Osteocyte (in vitro differentiated cells): ENCODE data around the gene REEP3. TPM values are rescaled to one million over a fixed set of nuclear protein-coding genes. Genes with fewer than 3 reads are reported as not detected.
A peak's percentile ranks its signal among the peaks of the same experiment; 100 is the strongest.
"Not testable (repeated sequence)": the region's sequence is repeated elsewhere in the genome, so short reads cannot be mapped to it uniquely, and the experiment has no call there.

ENCODE experiments used
- DNase-seq: peaks from one replicate; pipeline ENCODE4 v3.0.0; 2021; ENCODE audit warnings: mixed read lengths; ENCODE audit not compliant: unreplicated experiment; ENCODE audit errors: extremely low spot score
- H3K27ac Mint-ChIP-seq: one replicate; pipeline ENCODE4 v1.8.0; 2021; ENCODE audit warnings: mild to moderate bottlenecking, mixed read lengths; ENCODE audit not compliant: unreplicated experiment
- H3K27me3 Mint-ChIP-seq: one replicate; pipeline ENCODE4 v1.8.0; 2021; ENCODE audit warnings: mixed read lengths; ENCODE audit not compliant: unreplicated experiment
- H3K36me3 Mint-ChIP-seq: one replicate; pipeline ENCODE4 v1.8.0; 2021; ENCODE audit warnings: mixed read lengths; ENCODE audit not compliant: unreplicated experiment
- H3K4me1 Mint-ChIP-seq: one replicate; pipeline ENCODE4 v1.8.0; 2021; ENCODE audit warnings: mixed read lengths; ENCODE audit not compliant: unreplicated experiment
- H3K4me3 Mint-ChIP-seq: one replicate; pipeline ENCODE4 v1.8.0; 2021; ENCODE audit warnings: mild to moderate bottlenecking, moderate library complexity, mixed read lengths; ENCODE audit not compliant: unreplicated experiment
- H3K9me3 Mint-ChIP-seq: one replicate; pipeline ENCODE4 v1.8.0; 2021; ENCODE audit warnings: mixed read lengths; ENCODE audit not compliant: unreplicated experiment
- total RNA-seq: library from RNA; stranded (reverse); gene quantifications from 2 replicates; pipeline ENCODE4 v1.2.1, GENCODE V29; 2021
- TF ChIP-seq, protein P1 (sequence below): fragments of 200-600 bp; sonication (generic); IDR thresholded peaks from 2 replicates; pipeline ENCODE4 v1.5.0; 2021; ENCODE audit warnings: antibody characterized with exemption, mild to moderate bottlenecking, moderate library complexity

Gene REEP3
- total RNA-seq, 1 donor from 2014 or later: 85.7 TPM

DNA sequence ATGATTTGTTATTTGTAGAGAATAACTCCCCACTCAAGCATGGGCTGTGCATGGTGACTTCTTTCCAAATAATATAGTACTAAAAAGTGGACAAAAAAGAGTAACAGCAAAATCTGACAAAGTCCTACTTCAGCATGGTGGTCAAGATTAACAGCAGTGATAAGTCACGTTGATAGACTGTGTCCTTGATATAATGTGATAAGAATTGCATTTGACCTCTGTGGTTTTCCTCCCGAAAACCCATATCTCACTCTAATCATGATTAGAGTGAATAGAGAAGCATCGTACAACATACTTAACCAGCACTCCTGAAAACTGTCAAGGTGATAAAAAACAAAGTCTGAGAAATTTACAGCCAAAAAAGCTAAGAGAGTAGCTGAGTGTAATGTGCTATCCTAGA, 42.4 kb downstream of the REEP3 start:
- Mint-ChIP-seq H3K27me3 (no peaks in the 10 kb centered on the region), H3K27ac (peak overlapping the region; percentile 28), H3K36me3 (peaks cover 15% of the 10 kb centered on the region), H3K4me1 (peaks cover 13% of the 10 kb centered on the region), H3K9me3 (no peaks in the 10 kb centered on the region), H3K4me3 (no peak overlapping the region)
- TF ChIP-seq, protein P1, sequence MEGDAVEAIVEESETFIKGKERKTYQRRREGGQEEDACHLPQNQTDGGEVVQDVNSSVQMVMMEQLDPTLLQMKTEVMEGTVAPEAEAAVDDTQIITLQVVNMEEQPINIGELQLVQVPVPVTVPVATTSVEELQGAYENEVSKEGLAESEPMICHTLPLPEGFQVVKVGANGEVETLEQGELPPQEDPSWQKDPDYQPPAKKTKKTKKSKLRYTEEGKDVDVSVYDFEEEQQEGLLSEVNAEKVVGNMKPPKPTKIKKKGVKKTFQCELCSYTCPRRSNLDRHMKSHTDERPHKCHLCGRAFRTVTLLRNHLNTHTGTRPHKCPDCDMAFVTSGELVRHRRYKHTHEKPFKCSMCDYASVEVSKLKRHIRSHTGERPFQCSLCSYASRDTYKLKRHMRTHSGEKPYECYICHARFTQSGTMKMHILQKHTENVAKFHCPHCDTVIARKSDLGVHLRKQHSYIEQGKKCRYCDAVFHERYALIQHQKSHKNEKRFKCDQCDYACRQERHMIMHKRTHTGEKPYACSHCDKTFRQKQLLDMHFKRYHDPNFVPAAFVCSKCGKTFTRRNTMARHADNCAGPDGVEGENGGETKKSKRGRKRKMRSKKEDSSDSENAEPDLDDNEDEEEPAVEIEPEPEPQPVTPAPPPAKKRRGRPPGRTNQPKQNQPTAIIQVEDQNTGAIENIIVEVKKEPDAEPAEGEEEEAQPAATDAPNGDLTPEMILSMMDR: no peak
- no peak for DNase-seq

DNA sequence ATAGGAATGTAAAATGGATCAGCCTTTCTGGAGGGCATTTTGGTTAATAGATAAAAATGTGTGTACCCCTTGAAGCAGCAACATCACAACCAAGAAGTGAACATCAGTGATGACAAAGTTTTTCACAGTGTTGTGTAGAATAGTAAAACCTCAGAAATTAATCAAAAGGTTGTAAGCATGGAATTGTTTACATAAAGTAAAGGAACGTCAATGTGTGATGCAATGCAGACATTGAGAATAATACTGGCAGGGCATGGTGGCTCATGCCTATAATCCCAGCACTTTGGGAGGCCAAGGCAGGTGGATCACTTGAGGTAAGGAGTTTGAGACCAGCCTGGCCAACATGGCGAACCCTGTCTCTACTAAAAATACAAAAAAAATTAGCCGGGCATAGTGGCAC, 43.5 kb downstream of the REEP3 start:
- not testable (repeated sequence) for H3K9me3 Mint-ChIP-seq, H3K4me3 Mint-ChIP-seq, H3K27ac Mint-ChIP-seq, DNase-seq, H3K27me3 Mint-ChIP-seq
- Mint-ChIP-seq H3K4me1 (peaks cover 11% of the 10 kb centered on the region), H3K36me3 (peaks cover 15% of the 10 kb centered on the region)

DNA sequence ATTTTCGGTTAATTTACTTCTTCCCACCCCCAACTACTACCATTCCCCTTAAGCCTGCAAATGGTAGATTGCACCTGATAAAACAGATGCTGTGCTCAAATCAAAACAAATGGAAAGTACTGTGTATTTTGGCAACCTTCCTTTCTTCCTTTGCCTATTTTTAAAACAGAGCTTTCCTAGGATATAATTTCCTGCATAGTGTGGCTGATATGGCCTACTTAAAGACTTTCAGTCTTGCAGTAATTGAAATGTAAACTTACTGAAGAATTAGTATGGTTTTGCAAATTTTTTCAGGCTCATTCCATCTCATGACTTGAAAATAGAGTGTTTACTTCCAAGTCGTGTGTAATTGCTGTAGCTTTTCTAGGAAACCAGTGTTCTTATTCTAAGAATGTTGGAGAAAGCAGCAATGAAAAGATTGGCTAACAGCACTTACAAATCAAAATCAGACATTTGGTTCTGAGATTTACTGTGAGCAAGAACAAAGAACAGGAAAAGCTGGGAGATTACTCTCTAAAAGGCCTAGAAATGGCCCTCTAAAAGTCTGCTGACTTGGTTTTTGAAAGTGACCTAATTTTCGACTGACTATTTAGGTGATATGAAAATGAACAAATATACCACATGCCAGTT, 52.0 kb downstream of the REEP3 start:
- Mint-ChIP-seq H3K36me3 (peaks cover 27% of the 10 kb centered on the region), H3K4me1 (peaks cover 41% of the 10 kb centered on the region), H3K27me3 (no peaks in the 10 kb centered on the region), H3K4me3 (peak overlapping the region; percentile 19), H3K9me3 (no peaks in the 10 kb centered on the region), H3K27ac (peak overlapping the region; percentile 90)
- TF ChIP-seq, protein P1: no peak
- DNase-seq: no peak

DNA sequence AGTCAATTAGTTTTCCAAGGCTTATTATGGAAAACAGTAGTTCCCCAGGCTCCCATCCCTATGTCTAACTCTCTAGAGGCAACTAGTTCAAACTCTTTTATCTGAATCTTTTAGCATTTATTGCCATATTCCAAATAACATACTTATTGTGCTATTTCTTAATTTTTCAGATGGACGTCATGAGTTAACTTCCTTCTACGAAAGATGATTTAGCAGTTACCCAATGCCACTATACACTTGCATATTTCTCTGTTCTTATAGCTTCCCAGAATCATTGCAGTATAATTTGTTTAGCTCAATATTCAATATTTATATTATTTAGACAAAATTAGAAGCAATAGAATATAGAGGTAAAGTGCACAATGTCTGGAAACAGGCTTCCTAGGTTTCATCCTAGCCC, 52.8 kb downstream of the REEP3 start:
- Mint-ChIP-seq H3K27me3 (no peaks in the 10 kb centered on the region), H3K4me1 (peaks cover 41% of the 10 kb centered on the region), H3K4me3 (no peak overlapping the region), H3K36me3 (peaks cover 27% of the 10 kb centered on the region), H3K27ac (peak overlapping the region; percentile 90), H3K9me3 (no peaks in the 10 kb centered on the region)
- TF ChIP-seq, protein P1: no peak
- no peak for DNase-seq

DNA sequence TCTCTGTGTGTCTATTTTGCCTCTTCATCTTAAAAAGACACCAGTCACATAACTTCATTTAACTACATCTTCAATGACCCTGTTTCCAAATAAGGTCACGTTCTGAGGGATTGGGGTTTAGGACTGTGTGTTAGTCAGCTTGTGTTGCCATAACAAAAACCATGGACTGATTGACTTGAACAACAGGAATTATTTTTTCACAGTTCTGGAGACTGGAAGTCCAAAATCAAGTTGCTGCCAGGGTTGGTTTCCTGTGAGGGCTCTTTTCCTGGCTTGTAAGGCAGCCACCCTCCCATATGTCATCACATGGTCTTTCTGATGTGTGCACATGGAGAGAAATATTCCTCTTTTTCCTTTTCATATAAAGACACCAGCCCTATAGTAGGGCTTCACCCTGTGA, 55.3 kb downstream of the REEP3 start:
- TF ChIP-seq, protein P1: no peak
- Mint-ChIP-seq H3K9me3 (no peaks in the 10 kb centered on the region), H3K27me3 (no peaks in the 10 kb centered on the region), H3K27ac (peak overlapping the region; percentile 52), H3K4me3 (no peak overlapping the region), H3K36me3 (peaks cover 19% of the 10 kb centered on the region), H3K4me1 (peaks cover 56% of the 10 kb centered on the region)
- no peak for DNase-seq

DNA sequence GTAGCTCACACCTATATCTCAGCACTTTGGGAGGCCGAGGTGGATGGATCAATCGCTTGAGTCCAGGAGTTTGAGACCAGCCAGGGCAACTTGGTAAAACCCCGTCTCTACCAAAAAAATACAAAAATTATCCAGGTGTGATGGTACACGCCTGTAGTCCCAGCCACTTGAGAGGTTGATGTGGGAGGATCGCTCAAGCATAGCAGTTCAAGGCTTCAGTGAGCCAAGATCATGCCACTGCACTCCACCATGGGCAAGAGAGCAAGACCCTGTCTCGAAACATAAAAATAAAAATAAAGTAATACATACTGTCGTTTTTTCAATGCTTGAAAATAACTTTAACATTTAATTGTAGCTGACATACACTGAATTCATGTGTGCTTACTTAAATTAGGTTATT, 57.3 kb downstream of the REEP3 start:
- TF ChIP-seq, protein P1: no peak
- no peaks in the 10 kb centered on the region for H3K9me3 Mint-ChIP-seq
- H3K4me3 Mint-ChIP-seq: no peak overlapping the region
- H3K27ac Mint-ChIP-seq: no peak overlapping the region
- DNase-seq: no peak
- H3K36me3 Mint-ChIP-seq: peaks cover 19% of the 10 kb centered on the region
- no peaks in the 10 kb centered on the region for H3K27me3 Mint-ChIP-seq
- H3K4me1 Mint-ChIP-seq: peaks cover 44% of the 10 kb centered on the region
